Camera-type eye (tissue), 1 donor: Measurements from ENCODE around the gene DUSP21. TPM values are rescaled to one million over a fixed set of nuclear protein-coding genes. Genes with fewer than 3 reads are reported as not detected.

Experiments
- total RNA-seq: library from RNA; depleted of rRNA; stranded (reverse); fragments of >200 nt; gene quantifications from one replicate; pipeline ENCODE4 v1.2.3, GENCODE V29; 2014

The DUSP21 gene
- not detected for total RNA-seq

DNA sequence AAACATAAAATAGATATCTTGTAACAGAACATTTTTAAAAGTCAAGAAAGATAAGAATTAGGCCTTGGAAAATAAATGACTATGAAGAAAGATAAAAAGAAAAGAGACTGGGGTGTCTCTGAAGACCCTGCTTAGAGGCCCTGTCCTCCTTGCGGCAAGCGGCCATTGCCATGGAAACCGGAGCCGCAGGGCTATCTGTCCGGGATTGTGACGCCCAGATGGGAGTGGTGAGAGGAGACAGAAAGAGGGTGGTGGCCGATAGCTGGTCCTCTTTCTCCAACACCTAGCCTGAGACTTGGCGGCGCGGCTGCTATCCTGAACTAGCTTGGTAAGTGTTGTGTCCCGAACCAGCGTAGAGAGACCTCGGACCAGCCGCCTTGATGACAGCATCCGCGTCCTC is at the start of gene DUSP21:
TSS of gene DUSP21 (plus strand) at position 269 of the 400 bp plus-strand sequence. CDS start at position 381, 112 bp downstream.

DNA sequence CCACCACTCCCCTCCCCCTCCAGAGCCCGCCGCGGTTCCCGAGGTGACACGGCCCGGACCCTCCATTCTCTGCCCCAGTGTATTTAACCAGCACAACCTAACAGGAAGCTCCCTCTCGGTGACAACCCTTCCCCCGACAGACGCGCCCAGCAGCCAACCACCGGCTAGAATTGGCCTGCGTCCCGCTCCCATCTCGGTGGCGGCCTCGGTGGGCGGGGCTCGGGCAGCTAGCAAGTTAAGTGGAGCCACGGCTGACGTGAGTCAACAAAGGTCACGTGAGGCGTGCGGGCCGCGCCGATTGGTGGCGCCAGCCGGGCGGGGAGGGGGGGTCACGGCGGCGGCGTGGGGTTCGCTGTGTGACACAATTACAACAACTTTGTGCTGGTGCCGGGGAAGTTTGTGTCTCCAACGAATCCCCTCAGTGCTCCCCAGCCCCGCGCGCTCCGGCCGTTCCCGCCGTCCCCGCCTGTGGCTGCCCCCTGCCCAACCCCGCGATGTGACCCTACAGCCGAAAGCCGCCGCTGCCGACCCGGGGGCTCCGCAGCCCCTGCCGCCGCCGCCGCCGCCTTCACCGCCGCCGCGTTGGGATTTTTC is 29.1 kb downstream of the DUSP21 start, which contains the start of gene KDM6A:
TSS of gene KDM6A (plus strand) at position 368 of the 594 bp plus-strand sequence. CDS start 364 bp downstream, outside the sequence.

Other genes starting within 250 kb of the DUSP21 start
- 91.7 TPM for gene KDM6A, start 29.2 kb downstream of the DUSP21 start, total RNA-seq